Left cardiac atrium (tissue), 4 donors: ENCODE data around the gene SEC14L2. TPM values are rescaled to one million over a fixed set of nuclear protein-coding genes. Genes with fewer than 3 reads are reported as not detected.
"Not testable (repeated sequence)": the region's sequence is repeated elsewhere in the genome, so short reads cannot be mapped to it uniquely, and the experiment has no call there.

Source experiments
- ATAC-seq, 2 donors: fragments of 200-7000 bp; cut with Tn5 transposase; one replicate each; pipeline ENCODE4 v1.9.1; 2020; ENCODE audit warnings: mild to moderate bottlenecking in 2 of 2, moderate library complexity in 2 of 2
- DNase-seq: peaks from one replicate; pipeline ENCODE4 v3.0.0-alpha.2; 2020
- intact Hi-C, 2 donors: fragments of 100-400 bp; cut with DNase I; formaldehyde crosslinking; loops; one replicate each; pipeline versions ENCODE4 v1.14.1 to v1.15.1; 2022 to 2023
- total RNA-seq, 2 donors: library from RNA; stranded (reverse); fragmentation: NEBNext Ultra II Directional; extraction: Animal tissue kit (Norgen Biotek cat#: 25700); gene quantifications; one replicate each; pipeline ENCODE4 v1.2.1, GENCODE V29; 2021
- donor health status: DM: no; HTN: yes; CAD: no.
- donor health status: DM: no; HTN: yes; CAD: no; lungs with severe emphysema.
- donor health status: DM: yes; HTN: yes; CAD: no.
- donor health status: Dilated cardiomyopathy.

Gene SEC14L2
- total RNA-seq, 2 donors from 2014 or later, result 2.1 to 5.7 TPM

GRCh38 chr22:30438559-30438958, 41.7 kb downstream of the SEC14L2 start:
- intact Hi-C loops, result no loop called here
- DNase-seq (no peak), ATAC-seq (no peak)

- DNase-seq (no peak), ATAC-seq (no peak)
- intact Hi-C loops, result no loop called here
These were observed 42.4 kb downstream of the SEC14L2 start for GRCh38 chr22:30439226-30439625.

- no peak for ATAC-seq
- no peak for DNase-seq
- intact Hi-C loops, result no loop called here
These were observed 43.0 kb downstream of the SEC14L2 start for GRCh38 chr22:30439836-30440235.

- intact Hi-C loops, result no loop called here
- ATAC-seq (no peak), DNase-seq (no peak)
These were observed 44.3 kb downstream of the SEC14L2 start for GRCh38 chr22:30441088-30441487.

- DNase-seq (peak; percentile 41), ATAC-seq (peak; percentile 23 to 62)
- intact Hi-C loops, result no loop called here
These were observed 48.0 kb downstream of the SEC14L2 start for GRCh38 chr22:30444632-30445437.

DNA sequence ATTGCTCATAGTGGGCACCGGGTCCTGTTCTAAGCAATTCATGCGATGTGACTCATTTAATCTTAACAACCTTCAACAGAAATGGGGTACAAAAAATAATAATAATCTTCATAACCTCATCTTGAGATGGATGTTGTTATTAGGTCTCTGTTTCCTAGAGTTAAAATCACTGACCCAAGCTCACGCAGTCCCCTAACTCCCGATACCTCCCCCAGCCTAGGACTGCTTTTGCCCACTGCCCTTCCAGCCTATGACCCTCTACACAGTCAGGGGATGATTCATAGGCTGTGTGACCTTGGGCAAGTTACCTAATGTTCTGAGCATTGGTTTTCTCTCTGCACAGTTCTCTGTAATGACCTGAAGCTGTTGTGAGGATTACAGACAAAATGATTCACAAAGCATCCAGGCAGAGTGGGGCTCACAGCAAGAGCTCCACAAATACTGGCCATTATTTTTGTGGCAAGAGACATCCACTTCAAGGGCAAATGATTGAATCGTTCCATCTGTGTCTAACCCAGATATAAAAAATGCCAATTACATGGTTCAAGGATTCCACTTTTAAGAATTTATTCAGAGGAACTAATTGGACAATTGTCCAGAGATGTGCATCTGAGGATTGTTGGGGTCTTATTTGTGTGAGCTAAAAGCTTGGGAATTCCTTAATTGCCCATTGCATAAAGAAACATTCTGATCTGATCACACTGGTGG, 48.8 kb downstream of the SEC14L2 start:
- DNase-seq, result no peak
- ATAC-seq, result peak in 1 of 2 donors; percentile 45
- intact Hi-C loops, result no loop called here

DNA sequence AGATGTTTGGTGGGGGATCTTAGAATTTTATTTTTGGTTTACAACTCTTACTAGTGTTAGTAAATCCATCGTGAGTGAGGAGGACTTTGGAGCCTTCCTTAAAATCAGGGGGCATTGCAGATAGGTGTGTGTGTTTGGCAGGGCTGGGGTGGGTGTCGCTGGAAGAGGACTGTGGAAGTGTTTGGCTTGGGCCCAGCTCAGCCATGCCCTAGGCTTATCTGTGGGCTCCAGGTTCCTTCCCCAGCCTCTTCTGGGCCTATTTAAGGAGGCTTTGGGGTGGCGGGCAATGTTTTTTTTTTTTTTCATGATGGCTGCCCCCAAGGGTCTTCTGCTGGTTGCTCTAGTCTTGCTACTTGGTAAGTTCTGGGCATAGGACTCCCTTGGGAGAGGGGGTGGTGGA, 50.8 kb downstream of the SEC14L2 start:
- intact Hi-C loops, result no loop called here
- ATAC-seq (no peak), DNase-seq (no peak)

DNA sequence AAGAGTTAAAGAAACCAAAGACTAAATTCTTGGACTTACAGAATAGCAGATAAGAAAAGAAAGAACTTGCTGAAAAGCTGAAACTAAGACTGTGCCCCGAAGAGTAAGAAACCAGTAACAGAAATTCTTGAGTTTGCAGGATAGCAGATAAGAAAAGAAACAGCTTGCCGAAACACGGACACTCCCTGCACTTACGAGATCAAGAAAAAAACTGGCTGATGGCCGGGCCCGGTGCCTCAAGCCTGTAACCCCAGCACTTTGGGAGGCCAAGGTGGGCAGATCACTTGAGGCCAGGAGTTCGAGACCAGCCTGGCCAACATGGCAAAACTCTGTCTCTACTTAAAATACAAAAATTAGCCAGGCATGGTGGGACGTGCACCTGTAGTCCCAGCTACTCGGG, 54.7 kb downstream of the SEC14L2 start:
- intact Hi-C loops, DNase-seq: not testable (repeated sequence)
- peak in 1 of 2 donors; percentile 23 for ATAC-seq

DNA sequence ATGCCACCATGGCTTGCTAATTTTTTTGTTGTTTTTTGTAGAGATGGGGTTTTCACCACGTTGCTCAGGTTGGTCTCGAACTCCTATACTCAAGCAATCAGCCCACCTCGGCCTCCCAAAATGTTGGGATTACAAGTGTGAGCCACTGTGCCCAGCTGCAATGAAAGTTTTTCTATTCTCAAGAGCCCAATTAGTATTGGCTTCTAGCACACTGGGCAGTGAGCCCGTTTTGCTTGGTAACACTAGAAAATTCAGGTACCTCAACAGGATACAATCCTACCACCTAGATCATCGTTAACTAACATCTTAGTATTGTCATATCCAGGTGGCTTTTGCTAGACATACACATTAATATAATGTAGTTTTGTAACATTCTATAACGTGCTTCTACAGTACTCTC, 56.0 kb downstream of the SEC14L2 start:
- DNase-seq, result no peak
- intact Hi-C loops, result no loop called here
- no peak for ATAC-seq

- ATAC-seq (no peak), DNase-seq (no peak)
- intact Hi-C loops, result no loop called here
These were observed 57.1 kb downstream of the SEC14L2 start for GRCh38 chr22:30453731-30454510.

DNA sequence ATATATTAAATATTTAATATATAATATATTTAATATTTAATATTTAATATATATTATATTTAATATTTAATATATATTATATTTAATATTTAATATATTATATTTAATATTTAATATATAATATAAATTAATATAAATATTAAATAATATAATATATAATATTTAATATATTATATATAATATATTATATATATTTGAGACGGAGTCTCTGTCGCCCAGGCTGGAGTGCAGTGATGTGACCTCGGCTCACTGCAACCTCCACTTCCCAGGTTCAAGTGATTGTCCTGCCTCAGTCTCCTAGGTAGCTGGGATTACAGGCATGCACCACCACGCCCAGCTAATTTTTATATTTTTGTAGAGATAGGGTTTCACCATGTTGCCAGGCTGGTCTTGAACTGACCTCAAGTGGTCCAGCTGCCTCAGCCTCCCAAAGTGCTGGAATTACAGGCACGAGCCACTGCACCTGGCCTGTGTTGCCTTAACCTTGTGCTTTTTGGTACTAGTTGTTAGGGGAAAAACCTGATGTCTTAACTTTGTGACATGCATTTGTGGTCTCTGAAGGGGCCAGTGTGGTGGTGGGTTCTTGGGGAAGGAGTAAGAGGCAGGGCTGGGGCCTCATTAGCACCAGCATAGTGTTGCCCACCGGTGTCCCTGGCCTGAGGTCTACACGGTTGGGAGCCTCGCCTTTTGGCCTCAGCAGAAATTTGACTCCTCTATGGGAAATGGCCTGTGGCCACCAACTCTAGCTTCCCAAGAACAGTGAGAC, 58.4 kb downstream of the SEC14L2 start:
- intact Hi-C loops, result no loop called here
- DNase-seq, result no peak
- no peak for ATAC-seq

DNA sequence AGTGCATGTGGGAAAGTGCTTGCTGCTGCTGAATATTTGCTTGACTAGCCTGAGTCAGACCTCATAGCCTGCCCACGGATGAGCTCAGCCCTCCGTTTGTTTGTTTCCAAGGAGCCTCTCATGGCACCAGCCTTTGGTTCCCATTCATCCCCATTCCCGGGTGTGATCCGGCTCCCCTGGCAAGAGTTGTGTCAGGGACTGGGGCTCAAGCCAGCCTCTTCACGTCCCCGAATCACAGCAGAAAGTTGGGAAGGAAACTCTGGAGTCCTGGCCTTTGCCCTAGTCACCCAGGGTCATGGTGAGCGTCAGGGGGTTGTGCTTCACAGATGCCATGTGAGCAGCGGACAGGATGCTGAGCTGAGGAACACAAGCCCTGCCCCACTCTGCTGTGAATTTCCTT, 61.2 kb downstream of the SEC14L2 start:
- ATAC-seq, result no peak
- intact Hi-C loops, result no loop called here
- no peak for DNase-seq

DNA sequence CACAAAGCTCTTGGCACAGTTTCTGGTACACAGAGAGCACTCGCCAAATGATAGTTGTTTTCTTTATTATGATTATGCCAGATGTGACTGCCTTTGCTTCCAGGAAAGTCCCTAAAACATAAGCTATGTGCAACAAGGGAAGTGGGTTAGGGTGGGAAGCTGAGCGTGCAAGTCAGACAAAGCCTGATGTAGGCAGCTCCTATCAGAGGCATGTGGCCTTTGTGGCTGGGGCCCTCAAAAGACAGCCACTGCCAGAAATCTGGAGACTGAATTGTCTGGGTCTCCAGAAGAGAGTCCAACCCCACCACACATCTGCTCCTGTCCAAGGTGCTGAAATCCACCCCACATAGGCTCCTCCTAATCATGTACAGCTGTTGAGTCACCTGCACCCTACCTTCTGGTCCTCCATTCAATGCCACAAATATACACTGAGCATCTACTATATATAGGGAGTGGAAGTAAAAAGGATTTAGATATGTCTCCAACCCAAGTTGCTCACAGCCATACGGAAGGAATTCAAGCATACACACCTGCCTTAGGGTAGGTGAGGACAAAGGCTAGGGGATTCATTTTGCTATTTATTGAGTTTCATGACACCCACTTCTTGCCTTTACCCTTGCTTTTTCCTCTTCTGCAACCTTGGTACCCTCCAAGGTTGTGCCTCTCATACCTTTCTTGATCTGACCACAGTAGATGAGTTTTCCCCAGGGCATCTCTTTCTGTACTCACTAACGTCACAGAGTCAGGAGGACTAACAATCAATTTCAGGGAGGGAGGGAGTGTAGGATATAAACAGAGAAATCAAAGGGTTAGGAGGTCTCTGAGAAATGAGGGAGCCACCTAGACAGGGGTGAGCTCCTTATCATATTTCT, 62.6 kb downstream of the SEC14L2 start:
- intact Hi-C loops, result no loop called here
- ATAC-seq (no peak), DNase-seq (no peak)

- ATAC-seq (no peak), DNase-seq (no peak)
- intact Hi-C loops, result no loop called here
These were observed 63.3 kb downstream of the SEC14L2 start for GRCh38 chr22:30460147-30460546.

DNA sequence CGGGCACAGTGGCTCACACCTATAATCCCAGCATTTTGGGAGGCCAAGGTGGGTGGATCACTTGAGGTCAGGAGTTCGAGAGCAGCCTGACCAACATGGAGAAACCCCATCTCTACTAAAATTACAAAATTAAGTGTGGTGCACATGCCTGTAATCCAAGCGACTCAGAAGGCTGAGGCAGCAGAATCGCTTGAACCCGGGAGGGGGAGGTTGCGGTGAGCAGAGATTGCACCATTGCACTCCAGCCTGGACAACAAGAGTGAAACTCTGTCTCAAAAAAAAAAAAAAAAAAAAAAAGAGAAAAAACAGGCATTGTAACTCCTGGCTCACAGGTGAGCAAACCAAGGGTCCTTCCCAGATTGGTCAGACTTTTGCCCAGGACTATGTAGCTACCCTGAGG, 63.7 kb downstream of the SEC14L2 start:
- ATAC-seq, intact Hi-C loops, DNase-seq: not testable (repeated sequence)

DNA sequence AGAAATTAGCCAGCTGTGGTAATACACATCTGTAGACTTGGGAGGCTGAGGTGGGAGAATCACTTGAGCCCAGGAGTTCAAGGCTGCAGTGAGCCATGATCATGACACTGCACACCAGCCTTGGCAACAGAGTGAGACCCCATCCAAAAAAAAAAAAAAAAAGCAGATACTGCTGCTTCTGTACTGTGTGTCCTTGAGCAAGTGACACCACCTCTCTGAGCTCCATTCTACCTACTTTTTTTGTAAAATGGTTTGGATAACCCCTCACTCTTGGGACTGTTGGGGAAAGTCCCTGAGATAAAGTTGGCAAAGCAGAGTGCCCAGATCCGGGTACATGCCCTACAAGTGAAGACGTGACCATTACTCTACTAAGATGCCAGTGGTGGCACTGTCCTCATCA, 72.3 kb downstream of the SEC14L2 start:
- DNase-seq (no peak), ATAC-seq (no peak)
- intact Hi-C loops, result no loop called here

DNA sequence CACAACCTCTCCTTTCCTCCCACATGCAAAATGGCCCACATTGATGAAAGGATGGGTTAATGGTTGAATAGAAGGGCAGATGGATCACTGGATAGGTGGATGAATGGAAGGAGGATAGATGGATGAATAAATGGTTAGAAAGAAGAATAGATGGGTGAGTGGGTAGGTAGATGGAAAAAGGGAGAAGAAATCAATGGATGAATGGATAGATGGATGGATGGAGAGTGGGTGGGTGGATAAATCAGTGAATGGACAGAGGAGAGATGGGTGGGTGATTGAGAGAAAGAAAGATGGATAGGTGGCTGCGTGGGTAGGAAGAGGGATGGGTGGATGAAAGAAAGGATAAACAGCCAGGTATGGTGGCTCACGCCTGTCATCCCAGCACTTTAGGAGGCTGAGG, 73.8 kb downstream of the SEC14L2 start:
- DNase-seq (no peak), ATAC-seq (no peak)
- intact Hi-C loops, result no loop called here

DNA sequence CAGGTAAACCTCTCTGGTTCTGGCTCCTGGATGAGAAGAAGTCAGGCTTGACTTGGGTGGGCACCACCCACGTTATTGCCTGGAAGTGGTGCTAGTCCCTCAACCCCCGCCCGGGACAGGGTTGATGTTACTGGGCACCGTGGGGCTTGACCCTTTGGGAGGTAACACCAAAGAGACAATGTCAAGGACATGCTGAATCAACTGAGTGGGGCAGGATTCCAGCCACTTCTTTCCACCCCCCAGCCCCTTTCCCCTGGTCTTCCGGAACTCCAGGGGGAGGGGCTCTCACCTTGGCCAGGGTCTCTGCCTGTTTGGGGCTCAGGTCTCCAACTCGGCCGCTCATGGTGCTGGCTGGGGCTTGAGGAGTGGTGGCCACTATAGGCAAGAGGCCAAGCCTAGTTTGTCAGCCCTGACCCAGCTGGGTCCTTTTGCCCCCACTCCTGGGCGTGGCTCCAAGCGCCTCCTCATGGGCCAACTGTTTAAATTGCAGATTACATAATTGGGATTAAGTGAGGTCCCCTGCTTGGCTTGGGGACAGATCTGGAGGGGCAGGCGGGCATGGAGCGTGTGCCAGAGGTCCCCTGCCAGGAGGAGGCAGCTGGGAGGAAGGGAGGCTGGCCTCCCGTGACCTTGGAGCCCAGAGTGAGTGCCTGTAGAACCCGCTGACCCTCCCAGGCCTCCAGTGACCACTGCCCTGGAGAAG, 74.9 kb downstream of the SEC14L2 start, which contains the start of gene SEC14L3:
TSS of gene SEC14L3 (minus strand) at position 402 of the 703 bp plus-strand sequence. CDS start at position 343, 59 bp downstream.
- no peak for DNase-seq
- intact Hi-C loops, result no loop called here
- ATAC-seq, result no peak
